Right hindlimb (tissue), 1 donor: ENCODE results near the gene STK32C.
"Not testable (repeated sequence)": the region's sequence is repeated elsewhere in the genome, so short reads cannot be mapped to it uniquely, and the experiment has no call there.

Source experiments
- DNase-seq: peaks from one replicate; pipeline ENCODE4 v3.0.0-alpha.2; 2018

Gene STK32C

DNA sequence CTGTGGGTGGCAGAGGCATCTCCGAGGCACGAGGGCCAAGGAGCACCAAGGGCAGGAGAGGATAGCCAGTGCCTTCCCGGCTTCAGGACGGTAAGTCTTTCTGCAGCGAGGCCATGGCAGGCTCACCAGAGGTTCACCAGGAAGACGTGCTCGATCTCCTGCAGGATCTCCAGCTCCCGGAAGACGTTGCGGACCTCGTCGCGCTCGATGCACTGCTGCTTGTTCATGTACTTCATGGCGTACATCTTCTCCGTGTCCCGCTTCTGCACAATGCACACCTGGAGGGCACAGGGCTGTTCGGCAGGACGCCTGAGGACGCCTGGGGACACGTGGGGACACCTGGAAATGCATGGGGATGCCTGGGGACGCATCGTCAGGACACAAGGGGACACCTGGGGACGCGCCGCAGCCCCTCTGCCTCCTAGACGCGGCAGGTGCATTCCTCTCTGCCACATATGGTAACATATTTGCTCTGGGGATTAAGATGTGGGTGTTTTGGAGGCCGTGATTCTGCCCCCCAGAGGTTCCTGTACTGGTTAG lies 79.8 kb downstream of the STK32C start:
- no peak for DNase-seq

DNA sequence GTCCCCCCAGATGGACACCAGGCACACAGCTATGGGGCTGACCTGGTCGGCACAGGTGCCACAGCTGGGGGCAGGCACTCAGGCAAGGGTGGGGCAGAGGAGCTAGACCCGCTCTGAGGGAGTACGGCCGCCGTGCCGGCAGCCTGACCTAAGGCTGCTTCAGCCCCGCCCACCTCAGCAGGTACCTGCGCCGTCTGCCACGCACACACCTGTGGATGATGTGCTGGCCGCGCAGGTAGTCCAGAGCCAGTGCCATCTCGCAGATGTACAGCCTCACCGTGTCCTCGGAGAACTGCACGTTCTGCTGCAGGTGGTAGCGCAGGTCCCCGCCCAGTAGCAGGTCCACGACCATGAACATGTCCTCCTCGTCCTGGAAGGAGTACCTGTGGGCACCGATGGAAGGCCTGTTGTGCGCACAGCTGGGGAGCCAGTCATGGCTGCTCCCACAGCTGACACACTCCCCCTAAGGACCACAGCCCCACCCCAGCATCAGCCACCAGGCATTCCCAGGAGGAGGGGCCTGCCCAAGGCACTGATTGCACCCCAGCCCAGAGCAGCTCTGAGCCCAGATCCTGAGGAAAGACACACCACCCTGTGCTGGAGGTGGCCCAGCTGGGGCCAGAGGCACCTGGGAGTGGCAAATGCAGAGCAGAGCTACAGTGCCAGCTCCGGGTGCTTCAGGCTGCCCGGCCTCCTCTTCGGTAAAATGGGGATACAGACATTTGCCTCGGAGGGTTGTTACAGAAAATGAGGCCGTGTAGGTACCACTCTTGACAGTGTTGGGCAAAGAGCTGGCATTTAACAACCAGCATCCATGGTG lies 81.0 kb downstream of the STK32C start:
- no peak for DNase-seq

DNA sequence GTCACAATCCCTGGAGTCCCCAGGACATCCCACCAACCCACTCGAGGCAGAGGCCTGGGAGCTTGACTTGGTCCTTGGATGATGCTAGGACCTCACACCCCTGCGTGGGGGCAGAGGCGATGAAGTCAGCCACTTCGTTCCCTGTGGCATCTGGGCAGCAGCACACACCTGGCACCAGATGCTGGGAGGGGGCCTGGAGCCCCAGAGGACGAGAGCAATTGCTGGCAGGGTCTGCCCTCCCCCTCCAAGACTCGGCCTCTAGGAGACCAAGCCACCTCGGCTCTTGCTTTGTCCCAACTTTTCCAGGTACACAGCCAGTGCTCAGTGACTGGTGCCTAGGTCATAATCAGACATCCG lies 81.9 kb downstream of the STK32C start:
- DNase-seq, result no peak

DNA sequence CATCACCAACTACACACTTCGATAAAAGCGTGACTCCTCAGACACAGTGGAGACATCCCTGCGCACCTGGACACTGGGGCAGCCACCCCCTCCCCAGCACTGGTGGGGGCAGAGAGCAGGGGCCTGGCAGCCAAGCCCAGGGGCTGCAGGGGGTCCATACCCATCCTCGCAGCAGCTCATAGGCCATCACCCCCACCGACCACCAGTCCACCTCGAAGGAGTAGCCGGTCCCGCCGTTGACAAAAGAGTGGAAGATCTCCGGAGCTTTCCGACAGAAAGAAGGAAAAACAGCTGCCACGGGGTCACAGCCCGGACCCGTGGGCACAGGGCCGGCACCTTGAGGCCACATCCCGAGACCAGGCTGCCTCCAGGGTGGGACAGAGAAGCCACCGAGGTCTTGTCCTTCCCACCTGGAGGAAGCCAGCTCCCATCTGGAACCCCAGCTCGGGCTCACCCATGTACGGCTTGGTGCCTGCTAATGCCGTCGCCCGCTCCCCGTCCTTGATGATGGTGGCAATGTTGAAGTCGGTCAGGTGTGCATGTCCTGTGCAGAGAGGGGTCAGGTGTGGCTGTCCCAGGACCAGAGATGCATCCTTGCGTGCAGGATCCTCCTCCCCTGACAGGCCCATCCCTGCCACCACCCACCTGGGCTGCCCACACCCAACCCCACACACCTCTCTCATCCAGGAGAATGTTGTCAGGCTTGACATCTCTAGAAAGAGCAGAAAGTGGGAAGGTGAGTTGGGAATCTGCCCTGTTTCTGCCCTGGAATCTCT lies 82.5 kb downstream of the STK32C start:
- DNase-seq, result no peak

DNA sequence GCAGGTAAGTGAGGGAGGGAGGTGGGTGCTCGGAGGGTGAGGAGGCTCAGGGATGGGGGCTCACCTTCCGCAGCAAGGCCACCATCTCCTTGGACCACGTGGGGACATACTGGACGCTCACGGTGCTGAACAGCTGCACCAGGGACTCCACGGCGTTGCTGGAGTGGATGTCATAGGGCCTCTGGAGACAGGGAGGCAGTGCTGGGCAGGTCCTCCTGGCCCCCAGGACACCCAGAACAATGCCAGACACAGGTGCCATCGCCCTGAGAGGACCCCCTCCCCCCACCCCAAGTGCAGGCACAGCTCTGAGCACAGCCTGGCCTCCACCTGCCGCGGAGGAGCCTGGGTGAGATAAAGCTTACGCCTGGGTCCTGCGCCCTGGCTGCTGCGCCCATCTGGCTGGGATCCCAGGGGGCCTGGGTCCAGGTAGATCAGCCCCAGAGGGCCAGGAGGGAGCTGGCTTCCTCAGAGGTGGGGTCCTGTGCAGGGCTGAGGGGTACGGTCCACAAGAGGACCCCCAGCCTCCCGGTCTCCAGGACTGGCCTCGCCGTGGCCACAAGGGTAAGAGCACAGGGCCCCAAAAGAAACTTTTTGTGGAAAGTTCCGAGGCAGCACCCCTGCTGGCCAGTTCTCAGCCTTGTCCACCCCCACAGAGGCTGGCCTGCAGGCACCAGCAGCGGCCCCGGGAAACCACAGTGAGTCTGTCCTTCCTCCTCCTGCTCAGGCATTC lies 83.2 kb downstream of the STK32C start:
- no peak for DNase-seq

DNA sequence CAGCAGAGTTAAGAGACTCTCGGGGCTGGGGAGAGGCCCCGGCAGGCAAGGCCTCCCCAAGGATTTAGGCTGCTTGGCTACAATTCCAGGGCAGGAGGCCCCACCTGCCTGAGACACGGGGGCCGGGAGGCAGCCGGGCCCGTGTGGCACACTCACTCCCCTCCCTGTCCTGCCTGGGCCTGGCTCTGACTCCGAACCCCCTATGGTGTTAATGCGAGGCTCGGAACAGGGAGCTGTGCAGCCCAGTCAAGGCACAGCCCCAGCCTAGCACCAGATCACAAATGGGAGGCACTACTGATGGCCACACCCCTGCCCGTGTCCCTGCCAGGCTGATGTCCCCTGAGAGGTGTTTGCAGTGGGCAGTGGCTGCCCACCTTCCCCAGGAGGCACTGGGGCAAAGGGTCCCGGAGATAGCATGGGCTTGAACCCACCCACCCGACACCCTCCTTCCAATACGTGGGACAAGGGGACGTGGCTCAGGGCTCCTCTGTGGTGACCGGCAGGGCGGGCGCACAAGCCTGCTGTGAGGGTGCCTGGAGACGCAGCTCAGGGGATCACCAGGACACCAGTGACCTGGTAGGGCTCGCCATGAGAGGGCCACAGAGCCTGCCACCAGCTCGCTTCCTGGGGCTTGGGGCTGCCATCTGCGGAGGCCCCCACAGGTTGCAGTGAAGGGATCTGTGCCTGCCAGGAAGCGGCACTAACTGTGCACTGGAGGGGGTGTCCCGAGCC lies 84.0 kb downstream of the STK32C start:
- DNase-seq, result no peak

DNA sequence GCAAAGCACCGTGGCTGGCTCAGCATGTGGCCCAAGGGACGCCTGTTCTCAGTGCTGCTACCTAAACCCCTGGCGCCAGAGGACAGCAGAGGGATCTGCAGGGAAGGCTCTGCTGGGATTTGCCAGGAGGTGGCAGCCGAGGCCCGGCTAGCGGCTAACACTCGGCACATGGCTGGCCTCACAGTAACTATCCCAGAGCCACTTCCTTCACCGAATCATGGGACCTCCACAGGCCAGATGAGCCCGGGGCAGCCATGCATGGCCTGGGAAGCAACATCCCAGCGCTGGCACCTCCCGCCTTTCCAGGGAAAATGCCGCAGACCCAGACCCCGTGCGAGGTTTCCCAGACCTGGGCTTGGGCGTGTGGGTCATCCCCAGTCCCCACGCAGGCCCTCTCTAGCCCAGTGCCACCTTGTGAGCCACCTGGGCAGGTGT lies 84.6 kb downstream of the STK32C start:
- peak; percentile 88 for DNase-seq

DNA sequence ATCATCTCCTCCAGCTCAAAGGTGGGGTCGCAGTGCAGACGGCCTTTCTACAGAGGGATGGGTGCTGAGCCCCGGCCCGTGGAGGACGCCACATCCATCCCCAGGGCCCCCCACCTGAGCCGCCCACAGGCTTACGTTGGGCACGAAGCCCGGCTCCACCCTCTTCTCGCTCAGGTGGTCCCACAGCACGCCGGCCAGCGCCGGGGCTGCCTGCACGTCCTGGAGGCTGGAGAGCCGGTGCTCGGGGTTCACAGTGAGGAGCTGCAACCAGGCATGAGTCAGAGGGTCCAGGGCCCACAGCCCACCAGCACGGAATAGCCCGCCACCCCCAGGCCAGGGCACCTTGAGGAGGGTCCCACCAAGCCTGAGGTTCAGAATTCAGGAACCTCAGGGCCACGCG lies 85.0 kb downstream of the STK32C start:
- DNase-seq, result no peak

DNA sequence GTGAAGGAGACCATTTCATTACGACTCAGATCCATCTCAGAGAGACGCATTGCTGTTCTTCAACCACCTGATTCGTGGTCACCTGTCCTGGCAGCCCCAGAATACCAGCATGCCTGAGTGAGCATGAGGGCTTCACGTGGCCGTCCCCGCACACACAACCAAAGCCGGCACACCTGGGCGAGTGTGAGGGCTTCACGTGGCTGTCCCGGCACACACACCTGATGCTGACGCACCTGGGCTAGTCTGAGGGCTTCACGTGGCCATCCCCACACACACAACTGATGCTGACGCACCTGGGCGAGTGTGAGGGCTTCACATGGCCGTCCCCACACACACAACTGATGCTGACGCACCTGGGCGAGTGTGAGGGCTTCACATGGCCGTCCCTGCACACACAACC lies 86.8 kb downstream of the STK32C start:
- not testable (repeated sequence) for DNase-seq

DNA sequence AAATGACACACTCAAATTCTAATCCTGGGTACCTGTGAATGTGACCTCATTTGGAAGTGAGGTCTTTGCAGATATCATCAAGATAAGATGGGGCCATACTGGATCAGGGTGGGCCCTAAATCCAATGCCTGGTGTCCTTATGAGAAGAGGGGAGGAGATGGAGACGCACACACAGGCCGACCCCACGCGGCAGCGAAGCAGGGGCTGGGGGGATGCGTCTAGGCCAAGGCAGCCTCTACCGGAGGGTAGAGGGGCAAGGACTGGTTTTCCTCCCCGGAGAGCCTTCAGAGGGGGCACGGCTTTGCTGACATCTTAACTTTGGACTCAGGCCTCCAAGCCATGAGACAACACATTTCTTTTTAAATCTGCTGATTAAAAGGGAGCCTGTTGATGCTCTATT lies 87.7 kb downstream of the STK32C start:
- DNase-seq, result no peak

DNA sequence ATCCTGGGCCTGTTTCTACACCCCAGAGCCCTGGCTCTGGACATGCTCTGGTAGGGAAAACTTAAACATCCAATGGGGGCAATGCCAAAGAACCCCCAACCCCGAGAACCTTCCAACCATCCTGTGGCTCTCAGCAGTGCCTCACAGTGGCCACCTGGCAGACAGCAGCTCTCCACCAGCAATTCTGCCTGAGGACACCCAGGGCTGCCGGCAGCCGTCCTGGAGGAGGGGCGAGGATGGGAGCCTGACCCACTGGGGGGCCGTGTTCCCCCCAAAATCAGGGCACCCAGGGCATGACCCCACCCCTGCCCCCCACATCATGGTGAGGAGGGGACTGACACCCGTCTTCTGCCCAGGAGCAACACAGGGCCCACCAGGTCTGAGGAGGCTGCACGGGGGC lies 88.3 kb downstream of the STK32C start:
- DNase-seq, result no peak

DNA sequence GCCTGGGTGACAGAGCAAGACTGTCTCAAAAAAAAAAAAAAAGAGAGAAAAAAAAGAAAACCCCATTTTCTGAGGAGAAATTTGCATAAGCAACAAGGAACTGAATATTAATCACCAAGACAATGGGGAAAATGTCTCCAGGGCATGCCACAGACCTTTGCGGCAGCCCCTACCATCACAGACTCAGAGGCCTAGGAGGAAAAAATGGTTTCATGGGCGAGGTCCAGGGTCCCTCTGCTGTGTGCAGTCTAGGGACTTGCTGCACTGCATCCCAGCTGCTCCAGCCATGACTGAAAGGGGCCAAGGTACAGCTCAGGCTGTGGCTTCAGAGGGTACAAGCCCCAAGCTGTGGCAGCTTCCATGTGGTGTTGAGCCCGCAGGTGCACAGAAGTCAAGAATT lies 91.3 kb downstream of the STK32C start:
- DNase-seq, result not testable (repeated sequence)

DNA sequence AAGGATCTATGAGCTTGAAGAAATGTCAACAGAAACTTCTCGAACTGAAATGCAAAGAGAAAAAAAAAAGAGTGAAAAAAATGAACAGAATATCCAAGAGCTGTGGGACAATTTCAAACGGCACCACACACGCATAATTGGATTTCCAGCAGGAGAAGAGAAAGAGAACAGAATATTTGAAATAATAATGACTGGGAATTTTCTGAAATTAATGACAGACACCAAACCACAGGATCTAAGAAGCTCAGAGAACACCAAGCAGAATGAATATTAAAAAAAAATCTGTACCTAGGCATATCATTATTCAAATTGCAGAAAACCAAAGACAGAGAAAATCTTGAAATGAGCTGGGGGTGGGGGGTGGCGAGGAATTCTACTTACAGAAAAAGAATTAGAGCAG lies 93.8 kb downstream of the STK32C start:
- no peak for DNase-seq

DNA sequence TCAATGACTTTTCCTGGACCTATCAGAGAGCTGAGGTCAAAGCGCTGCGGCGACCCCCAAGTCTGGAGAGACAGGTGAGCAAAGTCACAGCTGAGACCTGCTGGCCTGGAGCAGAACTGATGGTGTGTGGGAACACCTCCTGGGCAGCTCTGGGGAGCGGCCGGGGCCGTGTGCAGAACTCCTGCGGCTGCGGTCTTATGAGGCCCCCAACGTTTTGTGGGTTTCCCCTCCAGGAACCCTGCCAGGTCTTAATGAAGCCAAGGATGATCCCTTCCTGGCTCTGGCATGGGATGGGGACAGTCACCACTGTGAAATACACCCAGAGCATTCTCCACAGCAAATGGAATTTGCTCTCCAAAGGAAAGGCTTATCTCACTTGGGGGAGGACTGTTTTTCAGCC lies 94.9 kb downstream of the STK32C start:
- DNase-seq, result no peak

DNA sequence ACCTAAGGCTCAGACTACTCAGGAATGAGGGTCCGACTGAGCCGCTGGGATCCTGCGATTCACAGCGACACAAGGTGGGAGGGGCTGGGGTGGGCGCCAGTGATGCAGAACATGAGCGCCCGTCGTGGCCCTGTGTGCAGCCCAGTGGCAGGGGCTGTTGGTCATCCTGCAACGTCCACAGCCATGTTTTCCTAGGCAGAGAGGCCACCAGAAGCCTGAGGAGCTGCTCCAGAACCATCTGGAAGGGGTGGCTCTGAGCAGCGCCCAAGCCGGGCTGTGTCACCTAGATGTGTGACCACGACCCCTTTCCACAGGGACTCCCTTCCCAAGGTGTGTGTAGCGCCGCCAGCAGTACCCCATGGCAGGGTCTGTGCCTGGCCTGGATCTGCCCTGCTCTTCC lies 96.5 kb downstream of the STK32C start:
- DNase-seq, result no peak

DNA sequence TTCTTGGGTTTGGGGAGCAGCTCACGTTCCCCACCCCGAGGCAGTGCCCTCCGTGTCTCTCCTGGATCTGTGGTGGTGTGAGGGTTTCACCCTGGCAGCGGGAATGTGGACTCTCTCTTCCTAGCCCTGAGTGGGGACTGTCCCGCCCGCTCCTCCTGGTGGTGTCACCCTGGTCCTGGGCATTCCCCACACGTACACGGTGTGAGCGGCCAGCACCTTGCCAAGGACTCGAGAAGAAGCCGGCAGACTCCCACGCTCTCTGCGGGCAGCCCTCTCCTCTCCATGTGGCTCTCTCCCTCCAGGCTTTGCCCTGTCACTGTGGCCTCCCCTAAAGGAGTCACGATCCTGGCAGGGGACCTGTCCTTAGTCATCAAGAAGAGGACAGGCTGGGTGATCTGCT lies 97.0 kb downstream of the STK32C start:
- no peak for DNase-seq

DNA sequence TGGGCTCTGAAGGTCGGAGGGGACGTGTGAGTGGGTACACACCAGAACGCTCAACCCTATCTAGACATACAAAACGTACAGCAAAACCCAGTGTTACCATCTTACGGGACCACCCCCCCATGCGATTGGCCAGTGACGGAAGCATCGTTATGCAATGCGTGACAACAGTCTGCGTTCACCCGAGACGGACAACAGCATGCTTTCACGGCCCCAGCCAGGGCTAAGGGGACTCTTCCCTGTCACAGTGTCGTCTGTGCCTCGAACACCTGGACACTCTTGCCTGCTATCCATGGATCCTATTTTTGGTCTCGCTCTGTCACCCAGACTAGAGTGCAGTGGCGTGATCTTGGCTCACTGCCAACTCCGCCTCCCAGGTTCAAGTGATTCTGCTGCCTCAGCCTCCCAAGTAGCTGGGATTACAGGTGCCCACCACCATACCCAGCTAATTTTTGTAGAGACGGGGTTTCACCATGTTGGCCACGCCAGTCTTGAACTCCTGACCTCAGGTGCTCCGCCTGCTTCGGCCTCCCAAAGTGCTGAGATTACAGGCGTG lies 97.7 kb downstream of the STK32C start:
- no peak for DNase-seq

DNA sequence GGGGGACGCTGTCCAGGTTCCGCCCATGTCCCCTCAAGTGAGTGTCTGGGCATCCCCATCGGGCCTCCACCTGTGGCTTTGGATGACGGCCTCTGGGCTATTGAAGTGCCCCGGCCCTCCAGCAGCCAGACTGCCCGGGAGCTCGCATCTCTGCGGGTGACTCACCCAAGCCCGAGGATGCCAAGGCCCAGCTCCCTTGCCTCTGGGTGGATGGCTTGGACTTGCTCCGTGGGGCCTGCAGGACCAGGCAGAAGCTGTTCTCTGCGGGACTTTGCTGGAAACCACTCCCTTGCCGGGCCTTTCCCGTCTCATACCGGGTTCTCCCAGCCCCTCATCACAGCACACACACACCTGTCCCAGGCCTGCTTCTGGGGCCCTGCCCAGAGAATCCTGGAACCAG lies 98.6 kb downstream of the STK32C start:
- DNase-seq, result no peak

DNA sequence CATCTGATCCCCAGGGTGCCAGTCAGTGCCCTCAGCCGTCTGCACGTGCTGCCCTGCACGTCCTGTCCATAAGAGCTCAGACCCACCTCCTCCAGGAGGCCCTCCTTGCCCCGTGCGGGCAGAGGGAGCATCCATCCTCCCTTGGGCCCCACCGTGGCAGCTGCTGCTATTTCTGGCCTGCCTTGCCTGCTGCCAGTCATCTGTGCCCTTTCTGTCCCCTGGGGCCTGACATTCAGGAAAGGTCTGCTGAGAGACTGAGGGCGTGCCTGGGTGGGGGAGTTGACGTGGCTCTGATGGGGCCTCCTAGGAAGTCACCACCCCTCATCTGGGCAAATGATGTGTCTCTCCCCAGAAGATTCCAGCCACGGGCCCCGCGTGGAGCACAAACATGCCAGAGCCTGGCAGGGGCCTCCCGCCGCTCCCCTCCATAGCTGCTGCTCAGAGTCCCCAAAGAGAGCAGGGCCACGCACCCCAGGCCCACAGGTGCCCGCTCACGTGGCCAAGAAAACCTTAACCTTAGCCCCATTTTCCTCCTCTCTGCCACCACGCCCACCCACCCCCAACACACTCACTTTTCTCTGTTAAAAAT lies 99.2 kb downstream of the STK32C start:
- DNase-seq, result no peak

DNA sequence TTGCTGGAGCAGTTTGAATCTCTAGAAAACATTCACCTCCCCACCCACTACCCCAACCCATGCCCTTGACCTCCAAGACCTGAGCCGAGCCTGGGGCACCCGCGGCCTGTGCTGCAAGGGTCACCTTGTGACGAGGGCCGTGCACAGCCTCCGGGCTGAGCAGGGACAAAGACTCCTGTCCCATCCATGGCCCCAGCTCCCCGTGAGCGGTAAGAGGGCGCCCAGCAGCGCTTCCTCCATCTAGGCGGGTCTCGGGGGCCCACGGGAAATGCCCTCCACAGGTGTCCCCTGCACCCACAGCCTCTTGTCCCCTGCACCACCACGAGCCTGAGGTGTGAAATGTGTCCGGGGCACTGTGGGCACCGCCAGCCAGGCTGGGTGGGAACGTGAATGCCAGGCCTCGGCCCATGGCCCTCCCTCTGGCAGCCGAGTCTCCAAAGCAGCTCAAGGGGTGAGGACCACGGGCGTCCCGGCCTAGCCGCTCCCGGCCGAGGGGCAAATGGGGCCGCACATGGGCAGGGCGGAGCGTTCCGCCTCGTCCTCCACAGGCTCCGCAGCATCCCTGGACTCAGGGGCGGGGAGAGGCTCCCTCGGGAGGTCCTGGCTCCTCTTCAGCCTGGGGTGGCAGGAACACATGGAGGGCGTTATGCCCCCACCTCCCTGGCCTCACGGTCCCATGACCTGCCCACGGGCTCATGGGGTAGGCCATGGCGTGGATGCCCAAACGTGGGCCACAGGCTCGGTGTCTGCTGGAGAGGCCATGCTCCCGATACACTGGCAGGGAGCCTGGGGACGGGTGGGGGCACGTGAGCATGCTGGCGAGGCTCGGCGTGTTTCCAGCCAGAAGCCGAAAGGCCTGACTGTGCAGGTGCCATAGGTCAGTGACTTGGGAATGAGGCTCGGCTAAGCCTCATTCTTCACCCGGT lies 100.0 kb downstream of the STK32C start:
- DNase-seq, result no peak
